H1 (cell line): ENCODE results near the gene ADGB. TPM values are rescaled to one million over a fixed set of nuclear protein-coding genes. Genes with fewer than 3 reads are reported as not detected.

Experiments
- CTCF ChIA-PET: fragments of 300-600 bp; sonication (Branson Sonifier 250); formaldehyde crosslinking; loops from one replicate; lab custom pipeline; 2021; ENCODE audit not compliant: partially characterized antibody; lab: Charles Lee
- POLR2A ChIA-PET: fragments of 300-600 bp; sonication (Branson Sonifier 250); formaldehyde crosslinking; loops from one replicate; lab custom pipeline; 2021; ENCODE audit warnings: inconsistent platforms; ENCODE audit not compliant: partially characterized antibody; lab: Charles Lee
- DNase-seq, 2 experiments: peaks; one replicate each; pipeline versions ENCODE4 v3.0.0 to v3.0.0-alpha.2; 2010 to 2022; ENCODE audit warnings: low spot score in 2 of 2, low read depth in 1 of 2, mixed read lengths in 1 of 2
- FAIRE-seq: peaks from 2 replicates; lab custom pipeline; 2011; peaks lifted over from hg19 to GRCh38; lab: Jason Lieb, UNC
- H2AFZ ChIP-seq: 2 replicates; pipeline ENCODE4 v1.8.1; 2012; ENCODE audit warnings: low read length, inconsistent platforms
- H2AK5ac ChIP-seq: 2 replicates; pipeline ENCODE4 v1.6.1; 2013; ENCODE audit warnings: low read depth, low read length
- H2BK120ac ChIP-seq: replicated peaks from 2 replicates; pipeline ENCODE3; 2013; ENCODE audit warnings: low read depth, low read length, inconsistent platforms
- H2BK12ac ChIP-seq: 2 replicates; pipeline ENCODE4 v1.6.1; 2013; ENCODE audit warnings: low read depth, low read length
- H2BK15ac ChIP-seq: 2 replicates; pipeline ENCODE4 v1.6.1; 2013; ENCODE audit warnings: low read length
- H2BK20ac ChIP-seq: 2 replicates; pipeline ENCODE4 v1.6.1; 2013; ENCODE audit warnings: low read length
- H2BK5ac ChIP-seq: 2 replicates; pipeline ENCODE4 v1.6.1; 2013; ENCODE audit warnings: low read depth, low read length
- H3K14ac ChIP-seq: 2 replicates; pipeline ENCODE4 v1.6.1; 2013; ENCODE audit warnings: inconsistent platforms; ENCODE audit not compliant: insufficient read length
- H3K18ac ChIP-seq: 2 replicates; pipeline ENCODE4 v1.6.1; 2013; ENCODE audit warnings: low read length; ENCODE audit errors: extremely low read depth
- H3K23ac ChIP-seq: 2 replicates; pipeline ENCODE4 v1.6.1; 2013; ENCODE audit warnings: inconsistent platforms; ENCODE audit not compliant: insufficient read length
- H3K23me2 ChIP-seq: 2 replicates; pipeline ENCODE4 v1.6.1; 2013; ENCODE audit warnings: low read depth, low read length
- H3K27ac ChIP-seq: 2 replicates; pipeline ENCODE4 v1.6.1; 2011; ENCODE audit warnings: low read depth, low read length, inconsistent platforms
- H3K27me3 ChIP-seq, 4 experiments: replicated peaks in 1 of 4; 1 replicate in 1 of 4; 2 replicates in 3 of 4; pipeline versions ENCODE4 v1.6.1 to v1.8.1; 2011 to 2013; ENCODE audit warnings: low read length in 3 of 4, mild to moderate bottlenecking in 3 of 4, inconsistent platforms in 2 of 4, mixed read lengths in 2 of 4, moderate library complexity in 1 of 4; ENCODE audit not compliant: control insufficient read depth in 3 of 4, insufficient read depth in 3 of 4; ENCODE audit errors: extremely low read depth in 1 of 4
- H3K36me3 ChIP-seq, 4 experiments: 2 replicates each; pipeline versions ENCODE4 v1.6.1 to v1.8.1; 2011 to 2013; ENCODE audit warnings: mild to moderate bottlenecking in 4 of 4, low read length in 3 of 4, moderate library complexity in 2 of 4, control low read depth in 1 of 4, inconsistent platforms in 1 of 4; ENCODE audit not compliant: insufficient read depth in 4 of 4, control insufficient read depth in 2 of 4
- H3K4ac ChIP-seq: replicated peaks from 2 replicates; pipeline ENCODE3; 2013; ENCODE audit warnings: low read length, low read depth, mixed read lengths, inconsistent platforms; ENCODE audit not compliant: insufficient read length
- H3K4me1 ChIP-seq, 4 experiments: replicated peaks in 1 of 4; 1 replicate in 1 of 4; 2 replicates in 3 of 4; pipeline versions ENCODE4 v1.6.1 to v1.8.1; 2011 to 2013; ENCODE audit warnings: low read length in 3 of 4, inconsistent platforms in 2 of 4, mixed read lengths in 1 of 4; ENCODE audit not compliant: insufficient read depth in 4 of 4, control insufficient read depth in 3 of 4
- H3K4me2 ChIP-seq, 2 experiments: 2 replicates each; pipeline versions ENCODE4 v1.6.1 to v1.8.1; 2011 to 2013; ENCODE audit warnings: low read depth in 2 of 2, low read length in 2 of 2, control low read depth in 1 of 2, inconsistent platforms in 1 of 2, mild to moderate bottlenecking in 1 of 2; ENCODE audit not compliant: insufficient read depth in 1 of 2
- H3K4me3 ChIP-seq, 4 experiments: fragments of 200-600, 300-600 bp in 1 of 4; sonication (generic), shearing (Covaris generic), sonication (Bioruptor Twin) in 1 of 4; 2 replicates each; pipeline versions ENCODE4 v1.5.1 to v1.8.1; 2011 to 2016; ENCODE audit warnings: low read length in 4 of 4, low read depth in 3 of 4, control low read depth in 2 of 4, inconsistent platforms in 2 of 4, mild to moderate bottlenecking in 2 of 4, mixed read lengths in 1 of 4, moderate library complexity in 1 of 4; ENCODE audit not compliant: insufficient read depth in 2 of 4; ENCODE audit errors: extremely low read depth in 1 of 4
- H3K56ac ChIP-seq: replicated peaks from 2 replicates; pipeline ENCODE3; 2013; ENCODE audit warnings: low read depth, mild to moderate bottlenecking, mixed read lengths, low read length, inconsistent platforms; ENCODE audit not compliant: insufficient read length
- H3K79me1 ChIP-seq: 2 replicates; pipeline ENCODE4 v1.6.1; 2013; ENCODE audit warnings: low read depth, low read length, control low read depth
- H3K79me2 ChIP-seq, 2 experiments: 2 replicates each; pipeline versions ENCODE4 v1.6.1 to v1.8.1; 2012 to 2013; ENCODE audit warnings: low read length in 2 of 2, mild to moderate bottlenecking in 2 of 2, inconsistent platforms in 1 of 2; ENCODE audit not compliant: insufficient read depth in 2 of 2, control insufficient read depth in 1 of 2
- H3K9ac ChIP-seq, 4 experiments: replicated peaks in 1 of 4; 1 replicate in 1 of 4; 2 replicates in 3 of 4; pipeline versions ENCODE4 v1.6.1 to v1.8.1; 2011 to 2013; ENCODE audit warnings: low read depth in 3 of 4, low read length in 3 of 4, control low read depth in 2 of 4, mild to moderate bottlenecking in 2 of 4, moderate library complexity in 2 of 4, inconsistent platforms in 1 of 4; ENCODE audit errors: extremely low read depth in 1 of 4
- H3K9me3 ChIP-seq, 2 experiments: 2 replicates each; pipeline versions ENCODE4 v1.6.1 to v1.8.1; 2012 to 2013; ENCODE audit warnings: mild to moderate bottlenecking in 2 of 2, moderate library complexity in 2 of 2, control low read depth in 1 of 2, inconsistent platforms in 1 of 2, low read depth in 1 of 2, low read length in 1 of 2, mixed read lengths in 1 of 2; ENCODE audit not compliant: insufficient read depth in 2 of 2
- H4K20me1 ChIP-seq, 2 experiments: replicated peaks in 1 of 2; 2 replicates each; pipeline versions ENCODE3 to v1.8.1; 2011 to 2013; ENCODE audit warnings: inconsistent platforms in 2 of 2, low read length in 2 of 2, mild to moderate bottlenecking in 1 of 2; ENCODE audit not compliant: insufficient read depth in 2 of 2, control insufficient read depth in 1 of 2
- H4K5ac ChIP-seq: 2 replicates; pipeline ENCODE4 v1.6.1; 2013; ENCODE audit warnings: low read length, low read depth, mixed read lengths, inconsistent platforms; ENCODE audit not compliant: insufficient read length
- H4K8ac ChIP-seq: 2 replicates; pipeline ENCODE4 v1.8.0; 2013; ENCODE audit warnings: mild to moderate bottlenecking, moderate library complexity, low read length, inconsistent platforms; ENCODE audit not compliant: insufficient read depth; ENCODE audit errors: extremely low read depth
- H4K91ac ChIP-seq: replicated peaks from 2 replicates; pipeline ENCODE3; 2013; ENCODE audit warnings: low read length, mixed read lengths, inconsistent platforms; ENCODE audit not compliant: insufficient read length
- ASH2L ChIP-seq: fragments of 200-600, 300-600 bp; sonication (generic); IDR thresholded peaks from one replicate; pipeline ENCODE4 v1.7.1; 2017; ENCODE audit warnings: low read length
- GABPA ChIP-seq: IDR thresholded peaks from 2 replicates; pipeline ENCODE4 v1.6.1; 2011; ENCODE audit warnings: mild to moderate bottlenecking, low read length, moderate library complexity, borderline replicate concordance; ENCODE audit not compliant: insufficient read depth
- KDM4A ChIP-seq: IDR thresholded peaks from one replicate; pipeline ENCODE4 v1.7.1; 2012; ENCODE audit warnings: low read depth, mild to moderate bottlenecking, moderate library complexity, low read length, inconsistent platforms; ENCODE audit not compliant: severe bottlenecking
- MAX ChIP-seq: IDR thresholded peaks from 2 replicates; pipeline ENCODE4 v1.6.1; 2012; ENCODE audit warnings: inconsistent platforms
- SIX5 ChIP-seq: IDR thresholded peaks from 2 replicates; pipeline ENCODE4 v1.6.1; 2011; ENCODE audit warnings: mild to moderate bottlenecking, low read depth, low read length
- TCF12 ChIP-seq: IDR thresholded peaks from 2 replicates; pipeline ENCODE4 v1.6.1; 2011; ENCODE audit warnings: low read depth, mild to moderate bottlenecking, low read length
- ZNF274 ChIP-seq: IDR thresholded peaks from 2 replicates; pipeline ENCODE4 v1.7.0; 2012; ENCODE audit warnings: low read length, borderline replicate concordance; ENCODE audit errors: extremely low read depth
- WGBS, 2 experiments: shearing (Covaris generic) in 1 of 2; methylation state at CpG; one replicate each; pipeline versions ENCODE4 v1.1.6 to v1.1.7; 2013 to 2015; ENCODE audit warnings: low lambda C conversion rate in 2 of 2, mixed read lengths in 2 of 2, inconsistent platforms in 1 of 2, low coverage in 1 of 2, missing lambda C conversion rate in 1 of 2; ENCODE audit not compliant: insufficient replicate concordance in 2 of 2, insufficient coverage in 1 of 2, insufficient read length in 1 of 2; ENCODE audit errors: extremely low coverage in 1 of 2, missing lambda C conversion rate in 1 of 2; 5-methylcytosine and 5-hydroxymethylcytosine counted together
- polyA plus RNA-seq, 7 experiments: library from polyadenylated mRNA; depleted of rRNA in 3 of 7; stranded (reverse) in 5 of 7; unstranded in 2 of 7; fragments of >200 nt in 5 of 7; fragments of 200-250 nt in 2 of 7; gene quantifications; 1 replicate in 5 of 7; 2 replicates in 1 of 7; 4 replicates in 1 of 7; pipeline versions ENCODE4 v1.2.1 to v1.2.3, GENCODE V29; 2011 to 2013; ENCODE audit warnings: missing spikeins in 2 of 7, mixed read lengths in 2 of 7
- total RNA-seq: library from RNA; stranded (reverse); fragmentation: NEBNext Ultra II Directional; extraction: Animal tissue kit (Norgen Biotek cat#: 25700); gene quantifications from 2 replicates; pipeline ENCODE4 v1.2.1, GENCODE V29; 2021

The ADGB gene
- total and polyA plus RNA-seq, 2 of the 8 experiments (the other 6 are each of a cell fraction or from before 2014, with no cell fraction given) = not detected

- no peak overlapping the region for H2BK20ac ChIP-seq
- no peak overlapping the region for H2BK15ac ChIP-seq
- H4K8ac ChIP-seq = no peak overlapping the region
- peaks cover 0 to 2% (median 0%) of the 10 kb centered on the region in 4 experiments; a peak in 1 of 7 replicates for H3K4me1 ChIP-seq
- H3K14ac ChIP-seq = no peak overlapping the region
- H2BK12ac ChIP-seq = no peak overlapping the region
- no peak overlapping the region for H3K56ac ChIP-seq
- H3K4ac ChIP-seq = no peak overlapping the region
- peaks cover 0 to 1% (median 0%) of the 10 kb centered on the region in 4 experiments; a peak in 1 of 7 replicates for H3K27me3 ChIP-seq
- no peak overlapping the region for H4K5ac ChIP-seq
- H2AFZ ChIP-seq = no peak overlapping the region
- H3K4me3 ChIP-seq = no peak overlapping the region
- no peaks in the 10 kb centered on the region for H3K36me3 ChIP-seq
- no peaks in the 10 kb centered on the region for H3K79me2 ChIP-seq
- H3K27ac ChIP-seq = no peak overlapping the region
- no peak overlapping the region for H2AK5ac ChIP-seq
- H2BK5ac ChIP-seq = no peak overlapping the region
- H4K91ac ChIP-seq = no peak overlapping the region
- H3K23ac ChIP-seq = no peak overlapping the region
- no peaks in the 10 kb centered on the region for H3K79me1 ChIP-seq
- no CpG with 5 or more reads among the region's 1 CpG for WGBS, 2 experiments
- CTCF ChIA-PET = interaction anchor here (0.8 to 1.7 kb wide), 10 partner anchors 8 to 430 kb away, joined by 3 to 5 read pairs (median 4); no protein-coding TSS in a partner anchor
- H2BK120ac ChIP-seq = no peak overlapping the region
- TF ChIP-seq TCF12 (no peak), ASH2L (no peak), KDM4A (no peak), ZNF274 (no peak), SIX5 (no peak), GABPA (no peak), MAX (no peak)
- H3K9ac ChIP-seq = no peak overlapping the region
- H3K23me2 ChIP-seq = no peaks in the 10 kb centered on the region; the same call in 1 of the 2 replicates
- FAIRE-seq (no peak), DNase-seq (no peak)
- H3K4me2 ChIP-seq = no peak overlapping the region
- peaks cover 0 to 2% of the 10 kb centered on the region in 2 experiments; a peak in 1 of 4 replicates for H3K9me3 ChIP-seq
- no peaks in the 10 kb centered on the region for H4K20me1 ChIP-seq
- POLR2A ChIA-PET = no interaction called here
- no peak overlapping the region for H3K18ac ChIP-seq
These were observed 257.1 kb downstream of the ADGB start for GRCh38 chr6:146855889-146856288.
